Left colon (tissue), 2 donors: ENCODE results near the gene GZMB. TPM values are rescaled to one million over a fixed set of nuclear protein-coding genes. Genes with fewer than 3 reads are reported as not detected.
"Not testable (repeated sequence)": the region's sequence is repeated elsewhere in the genome, so short reads cannot be mapped to it uniquely, and the experiment has no call there.

Source experiments
- ATAC-seq: fragments of 200-7000 bp; cut with Tn5 transposase; one replicate; pipeline ENCODE4 v1.9.1; 2020; ENCODE audit warnings: mild to moderate bottlenecking, moderate library complexity
- DNase-seq, 2 donors: peaks; one replicate each; pipeline ENCODE4 v3.0.0-alpha.2; 2020
- intact Hi-C, 2 donors: fragments of 100-400 bp; cut with DNase I in 1 of 2; cut with micrococcal nuclease in 1 of 2; formaldehyde crosslinking; loops; one replicate each; pipeline versions ENCODE4 v1.11.2 to v1.14.0; 2022; cut with DNase I, micrococcal nuclease
- total RNA-seq, 2 donors: library from RNA; stranded (reverse); fragmentation: NEBNext Ultra II Directional; extraction: Animal tissue kit (Norgen Biotek cat#: 25700); gene quantifications; one replicate each; pipeline ENCODE4 v1.2.1, GENCODE V29; 2021
- donor health status: DM: no; HTN: no; CAD: no.
- donor health status: DM: yes; HTN: yes; CAD: no.

Gene GZMB
- total RNA-seq, 2 donors from 2014 or later = 1.3 to 4.2 TPM

DNA sequence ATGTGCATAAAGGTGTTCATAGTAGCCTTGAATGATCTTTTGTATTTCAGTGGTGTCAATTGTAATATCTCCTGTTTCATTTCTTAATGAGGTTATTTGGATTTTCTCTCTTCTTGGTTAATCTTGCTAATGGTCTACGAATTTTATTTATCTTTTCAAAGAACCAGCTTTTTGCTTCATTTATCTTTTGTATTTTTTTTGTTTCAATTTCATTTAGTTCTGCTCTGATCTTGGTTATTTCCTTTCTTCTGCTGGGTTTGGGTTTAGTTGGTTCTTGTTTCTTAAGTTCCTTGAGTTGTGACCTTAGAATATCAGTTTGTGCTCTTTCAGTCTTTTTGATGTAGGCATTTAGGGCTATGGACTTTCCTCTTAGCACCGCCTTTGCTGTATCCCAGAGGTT lies 43.0 kb downstream of the GZMB start:
- ATAC-seq, DNase-seq, intact Hi-C loops: not testable (repeated sequence)

DNA sequence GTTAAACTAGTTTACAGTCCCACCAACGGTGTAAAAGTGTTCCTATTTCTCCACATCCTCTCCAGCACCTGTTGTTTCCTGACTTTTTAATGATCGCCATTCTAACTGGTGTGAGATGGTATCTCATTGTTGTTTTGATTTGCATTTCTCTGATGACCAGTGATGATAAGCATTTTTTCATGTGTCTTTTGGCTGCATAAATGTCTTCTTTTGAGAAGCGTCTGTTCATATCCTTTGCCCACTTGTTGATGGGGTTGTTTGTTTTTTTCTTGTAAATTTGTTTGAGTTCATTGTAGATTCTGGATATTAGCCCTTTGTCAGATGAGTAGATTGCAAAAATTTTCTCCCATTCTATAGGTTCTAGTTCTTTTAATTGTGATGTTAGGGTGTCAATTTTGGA lies 49.6 kb downstream of the GZMB start:
- intact Hi-C loops, ATAC-seq, DNase-seq: not testable (repeated sequence)

Other genes with a start within 250 kb of the GZMB start
- gene NYNRIN, start 235.2 kb downstream of the GZMB start, total RNA-seq = 10 to 100 TPM; 11.7 to 13.2 TPM
- 1 to 10 TPM; 2.0 to 2.5 TPM for gene CBLN3, start 204.5 kb downstream of the GZMB start, total RNA-seq
- 10 to 100 TPM; 70.8 to 97.3 TPM for gene KHNYN, start 204.2 kb downstream of the GZMB start, total RNA-seq
- gene SDR39U1, start 191.4 kb downstream of the GZMB start, total RNA-seq = 10 to 100 TPM; 34.4 to 40.8 TPM
- 1 to 10 TPM in 1 of 2 donors, not detected in 1; 4.4 TPM for gene CMA1, start 125.9 kb downstream of the GZMB start, total RNA-seq
- 10 to 100 TPM in 1 of 2 donors, 1 to 10 TPM in 1; 1.3 to 10.7 TPM for gene CTSG, start 57.9 kb downstream of the GZMB start, total RNA-seq
- gene GZMH, start 24.5 kb downstream of the GZMB start, total RNA-seq = not detected